Keratinocyte (primary cell): Measurements from ENCODE around the gene SUN2.

Experiments
- EZH2 ChIP-seq: IDR thresholded peaks from one replicate; pipeline ENCODE4 v1.6.1; 2012; ENCODE audit warnings: inconsistent platforms, mild to moderate bottlenecking, low read length, moderate library complexity
- TF ChIP-seq, protein P1 (sequence below), 3 experiments: IDR thresholded peaks in 1 of 3; conservative IDR thresholded peaks in 1 of 3; optimal IDR thresholded peaks in 1 of 3; 2 replicates in 2 of 3; 3 replicates in 1 of 3; pipeline versions ENCODE3 to v1.5.1; 2011; ENCODE audit warnings: low read length in 3 of 3, mild to moderate bottlenecking in 3 of 3, moderate library complexity in 2 of 3, control low read depth in 1 of 3, inconsistent platforms in 1 of 3; ENCODE audit not compliant: insufficient read depth in 2 of 3; ENCODE audit errors: extremely low read depth in 1 of 3

DNA sequence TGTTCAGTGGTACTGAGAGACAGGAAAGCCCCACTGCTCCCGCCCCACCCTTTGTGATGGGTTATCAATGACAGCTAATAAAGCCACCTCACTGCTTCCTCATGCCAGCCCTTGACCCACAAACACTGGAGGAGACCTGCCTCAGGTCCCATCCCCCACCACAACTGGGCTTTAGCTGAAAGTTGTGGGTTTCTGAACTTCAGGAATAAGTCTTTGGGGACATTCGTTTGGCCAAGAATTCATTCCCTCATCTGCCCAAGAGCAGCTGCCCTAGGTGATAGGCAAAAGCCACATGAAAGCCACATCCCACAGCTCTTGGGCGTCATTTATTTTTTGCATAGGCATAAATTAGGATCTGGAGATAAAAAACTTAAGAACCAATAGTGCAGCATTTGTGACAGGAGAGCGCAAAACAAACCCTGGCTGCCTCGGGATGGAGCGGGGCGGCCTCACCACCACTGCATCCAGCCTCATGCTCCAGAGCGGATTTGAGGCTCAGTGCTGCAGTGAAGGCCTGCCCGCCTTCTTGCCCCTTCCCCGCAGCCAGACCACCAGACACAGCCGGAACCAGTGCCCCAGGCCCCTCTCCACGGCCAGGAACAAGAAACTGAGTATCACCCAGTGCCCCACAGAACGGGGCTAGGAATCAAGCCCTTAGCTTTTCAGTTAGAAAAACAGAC lies 21.2 kb downstream of the SUN2 start:
- TF ChIP-seq, protein P1, sequence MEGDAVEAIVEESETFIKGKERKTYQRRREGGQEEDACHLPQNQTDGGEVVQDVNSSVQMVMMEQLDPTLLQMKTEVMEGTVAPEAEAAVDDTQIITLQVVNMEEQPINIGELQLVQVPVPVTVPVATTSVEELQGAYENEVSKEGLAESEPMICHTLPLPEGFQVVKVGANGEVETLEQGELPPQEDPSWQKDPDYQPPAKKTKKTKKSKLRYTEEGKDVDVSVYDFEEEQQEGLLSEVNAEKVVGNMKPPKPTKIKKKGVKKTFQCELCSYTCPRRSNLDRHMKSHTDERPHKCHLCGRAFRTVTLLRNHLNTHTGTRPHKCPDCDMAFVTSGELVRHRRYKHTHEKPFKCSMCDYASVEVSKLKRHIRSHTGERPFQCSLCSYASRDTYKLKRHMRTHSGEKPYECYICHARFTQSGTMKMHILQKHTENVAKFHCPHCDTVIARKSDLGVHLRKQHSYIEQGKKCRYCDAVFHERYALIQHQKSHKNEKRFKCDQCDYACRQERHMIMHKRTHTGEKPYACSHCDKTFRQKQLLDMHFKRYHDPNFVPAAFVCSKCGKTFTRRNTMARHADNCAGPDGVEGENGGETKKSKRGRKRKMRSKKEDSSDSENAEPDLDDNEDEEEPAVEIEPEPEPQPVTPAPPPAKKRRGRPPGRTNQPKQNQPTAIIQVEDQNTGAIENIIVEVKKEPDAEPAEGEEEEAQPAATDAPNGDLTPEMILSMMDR (optimal IDR thresholded peaks at IDR 0.05 in 1 of 3, IDR thresholded peaks at IDR 0.05 in 1 of 3, conservative IDR thresholded peaks at IDR 0.05 in 1 of 3; ENCODE audit: extremely low read depth in 1 of 3, insufficient read depth in 2 of 3, low read length in 3 of 3): no peak
- TF ChIP-seq EZH2: no peak
